Duodenal mucosa (tissue), 2 donors: Measurements from ENCODE around the gene GSG1.

Source experiments
- H3K27ac ChIP-seq: one replicate; pipeline ENCODE4 v1.7.0; 2013; ENCODE audit warnings: low read depth, low read length
- H3K27me3 ChIP-seq, 2 donors: one replicate each; pipeline ENCODE4 v1.7.0; 2013; ENCODE audit warnings: low read length in 2 of 2, control low read depth in 1 of 2; ENCODE audit not compliant: insufficient read depth in 2 of 2, control insufficient read depth in 1 of 2
- H3K36me3 ChIP-seq, 2 donors: one replicate each; pipeline ENCODE4 v1.7.0; 2013; ENCODE audit warnings: low read length in 2 of 2, control low read depth in 1 of 2; ENCODE audit not compliant: insufficient read depth in 2 of 2, control insufficient read depth in 1 of 2
- H3K4me1 ChIP-seq, 2 donors: one replicate each; pipeline ENCODE4 v1.7.0; 2013; ENCODE audit warnings: low read length in 2 of 2, control low read depth in 1 of 2; ENCODE audit not compliant: insufficient read depth in 2 of 2, control insufficient read depth in 1 of 2
- H3K4me3 ChIP-seq, 2 donors: one replicate each; pipeline ENCODE4 v1.7.0; 2013; ENCODE audit warnings: low read length in 2 of 2, low read depth in 1 of 2
- H3K9ac ChIP-seq, 2 donors: one replicate each; pipeline ENCODE4 v1.7.0; 2013; ENCODE audit warnings: low read length in 2 of 2, low read depth in 1 of 2
- H3K9me3 ChIP-seq, 2 donors: one replicate each; pipeline ENCODE4 v1.7.0; 2013; ENCODE audit warnings: low read length in 2 of 2, control low read depth in 1 of 2; ENCODE audit not compliant: control insufficient read depth in 1 of 2

Gene GSG1

DNA sequence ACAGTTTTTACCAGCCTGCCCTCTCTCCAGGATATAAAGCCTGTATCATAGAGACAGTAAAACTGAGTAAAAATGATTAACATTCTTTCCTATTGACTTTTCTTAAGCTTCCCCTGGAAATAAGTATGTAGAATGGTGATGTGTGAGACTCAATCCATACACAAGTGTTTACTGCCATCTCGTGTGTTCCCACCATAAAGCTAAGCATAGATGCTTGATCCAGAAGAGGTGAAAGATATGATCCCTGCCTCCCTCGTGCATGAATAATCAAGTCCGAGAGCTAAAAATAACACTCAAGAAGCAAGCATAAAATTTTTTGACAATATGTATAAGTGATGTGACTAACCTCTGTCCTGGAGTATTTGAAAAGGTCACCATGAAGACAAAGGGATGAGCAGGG, 16.9 kb upstream of the GSG1 start:
- Histone ChIP-seq H3K27me3 (no peaks in the 10 kb centered on the region), H3K4me1 (peaks cover 0 to 3% of the 10 kb centered on the region in 2 donors), H3K9ac (no peak overlapping the region), H3K27ac (no peak overlapping the region), H3K36me3 (no peaks in the 10 kb centered on the region), H3K4me3 (no peak overlapping the region), H3K9me3 (no peaks in the 10 kb centered on the region)

DNA sequence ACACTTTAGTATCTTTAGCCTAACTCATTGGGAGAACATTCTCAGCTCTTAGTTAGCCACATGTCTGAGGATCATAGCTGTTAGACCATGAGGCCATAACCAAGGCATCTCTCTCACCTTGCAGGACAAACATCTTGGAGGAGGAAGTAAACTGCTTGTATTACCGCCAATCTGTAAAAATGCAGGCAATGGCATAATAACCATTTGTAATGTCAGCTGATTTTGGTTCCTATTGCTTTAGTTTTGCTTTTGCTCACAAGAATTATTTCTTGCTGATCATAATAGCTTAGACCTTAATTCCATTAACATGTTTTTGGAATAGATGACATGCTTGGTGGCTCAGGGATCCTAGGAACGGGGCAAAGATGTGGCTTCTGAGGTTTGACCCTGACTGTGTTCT, 16.4 kb upstream of the GSG1 start:
- Histone ChIP-seq H3K4me3 (no peak overlapping the region), H3K4me1 (peaks cover 0 to 3% of the 10 kb centered on the region in 2 donors), H3K27me3 (no peaks in the 10 kb centered on the region), H3K36me3 (no peaks in the 10 kb centered on the region), H3K9ac (no peak overlapping the region), H3K9me3 (no peaks in the 10 kb centered on the region), H3K27ac (no peak overlapping the region)

- Histone ChIP-seq H3K27me3 (no peaks in the 10 kb centered on the region), H3K27ac (no peak overlapping the region)
Observed at GRCh38 chr12:13117029-13117428, 13.6 kb upstream of the GSG1 start.

DNA sequence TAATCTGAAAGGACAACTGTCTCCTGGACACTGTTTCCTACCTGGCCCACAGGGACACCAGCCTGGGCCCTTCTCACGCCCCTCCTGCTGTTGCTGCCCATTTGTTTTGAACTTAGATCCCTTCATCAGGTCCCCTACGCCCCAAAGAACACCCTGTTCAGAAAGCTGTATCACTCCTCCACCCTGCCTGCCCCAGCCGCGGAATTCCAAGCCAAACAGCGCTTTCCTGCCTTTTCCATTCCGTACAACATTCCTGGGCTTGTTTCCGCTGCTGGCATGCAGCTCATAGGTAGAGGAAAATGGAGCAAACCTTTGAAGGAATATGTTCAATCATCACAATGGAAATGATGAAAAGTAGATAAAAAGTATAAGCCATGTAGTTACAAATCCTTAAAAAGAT, 12.8 kb upstream of the GSG1 start:
- H3K27me3 ChIP-seq = no peaks in the 10 kb centered on the region
- H3K36me3 ChIP-seq = no peaks in the 10 kb centered on the region
- H3K27ac ChIP-seq = no peak overlapping the region
- peaks cover 0 to 3% of the 10 kb centered on the region in 2 donors for H3K4me1 ChIP-seq
- no peak overlapping the region for H3K9ac ChIP-seq
- no peak overlapping the region for H3K4me3 ChIP-seq
- no peaks in the 10 kb centered on the region for H3K9me3 ChIP-seq

More at GRCh38 chr12:13117029-13117428, 13.6 kb upstream of the GSG1 start:
- no peaks in the 10 kb centered on the region for H3K36me3 ChIP-seq
- H3K4me3 ChIP-seq = no peak overlapping the region
- H3K9ac ChIP-seq = no peak overlapping the region
- H3K4me1 ChIP-seq = peaks cover 0 to 3% of the 10 kb centered on the region in 2 donors
- H3K9me3 ChIP-seq = no peaks in the 10 kb centered on the region

- no peaks in the 10 kb centered on the region for H3K9me3 ChIP-seq
- peaks cover 0 to 3% of the 10 kb centered on the region in 2 donors for H3K4me1 ChIP-seq
- H3K9ac ChIP-seq = no peak overlapping the region
- no peak overlapping the region for H3K27ac ChIP-seq
- no peaks in the 10 kb centered on the region for H3K27me3 ChIP-seq
- no peak overlapping the region for H3K4me3 ChIP-seq
- no peaks in the 10 kb centered on the region for H3K36me3 ChIP-seq
Observed at GRCh38 chr12:13114251-13115052, 11.0 kb upstream of the GSG1 start.

GRCh38 chr12:13112968-13113367, 9.5 kb upstream of the GSG1 start:
- Histone ChIP-seq H3K36me3 (no peaks in the 10 kb centered on the region), H3K27me3 (no peaks in the 10 kb centered on the region), H3K9ac (no peak overlapping the region), H3K4me3 (no peak overlapping the region), H3K4me1 (no peaks in the 10 kb centered on the region), H3K9me3 (no peaks in the 10 kb centered on the region), H3K27ac (no peak overlapping the region)

GRCh38 chr12:13106666-13107065, 3.2 kb upstream of the GSG1 start:
- H3K27ac ChIP-seq = no peak overlapping the region
- H3K4me1 ChIP-seq = peaks cover 9 to 10% of the 10 kb centered on the region in 2 donors
- no peaks in the 10 kb centered on the region for H3K9me3 ChIP-seq

GRCh38 chr12:13105781-13106180, 2.3 kb upstream of the GSG1 start:
- H3K27me3 ChIP-seq = no peaks in the 10 kb centered on the region
- H3K4me3 ChIP-seq = no peak overlapping the region
- no peak overlapping the region for H3K9ac ChIP-seq
- H3K27ac ChIP-seq = no peak overlapping the region
- H3K9me3 ChIP-seq = no peaks in the 10 kb centered on the region
- H3K4me1 ChIP-seq = peaks cover 12 to 13% of the 10 kb centered on the region in 2 donors
- H3K36me3 ChIP-seq = no peaks in the 10 kb centered on the region

More at GRCh38 chr12:13106666-13107065, 3.2 kb upstream of the GSG1 start:
- H3K27me3 ChIP-seq = no peaks in the 10 kb centered on the region
- H3K4me3 ChIP-seq = no peak overlapping the region
- no peak overlapping the region for H3K9ac ChIP-seq
- no peaks in the 10 kb centered on the region for H3K36me3 ChIP-seq

GRCh38 chr12:13104409-13104808, 942 bp upstream of the GSG1 start:
- Histone ChIP-seq H3K27ac (no peak overlapping the region), H3K4me1 (peaks cover 19 to 22% of the 10 kb centered on the region in 2 donors), H3K9me3 (no peaks in the 10 kb centered on the region)

DNA sequence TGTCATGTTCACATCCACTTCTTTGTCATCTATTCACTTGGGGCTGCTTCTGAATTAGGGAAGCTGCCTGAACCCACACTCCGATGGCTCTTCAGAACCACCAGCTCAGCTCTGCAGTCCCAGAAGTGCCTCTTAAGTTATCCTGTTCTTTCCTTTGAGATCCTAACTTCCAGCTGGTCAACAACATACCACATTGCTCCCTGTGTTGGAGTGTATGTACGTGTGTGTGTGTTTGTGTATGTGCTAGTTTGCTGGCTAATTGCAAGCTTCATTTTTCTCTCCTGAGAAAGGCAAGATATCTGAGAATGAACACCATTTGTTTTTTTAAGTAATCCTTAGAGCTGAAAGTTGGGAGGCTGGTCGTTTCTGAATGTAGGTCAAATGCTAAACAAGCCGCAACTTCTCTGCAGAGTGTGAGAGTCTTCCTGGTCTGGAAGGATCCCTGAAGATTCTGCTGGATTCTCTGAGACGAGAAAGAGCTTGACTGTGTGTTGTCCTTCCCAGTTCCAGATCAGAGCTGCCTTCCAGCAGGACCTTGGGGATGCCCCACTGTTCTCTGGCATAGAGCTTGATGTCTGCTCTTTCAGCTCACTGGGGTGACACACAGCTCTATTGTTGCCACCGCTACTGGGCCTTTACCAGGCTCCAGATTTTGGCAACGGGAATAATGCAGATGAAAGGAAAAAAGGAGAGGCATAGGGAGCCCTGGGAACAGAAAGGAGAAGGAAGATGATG, 839 bp downstream of the GSG1 start:
- Histone ChIP-seq H3K9ac (no peak overlapping the region), H3K27ac (no peak overlapping the region), H3K4me1 (peaks cover 34 to 40% of the 10 kb centered on the region in 2 donors)

More at GRCh38 chr12:13104409-13104808, 942 bp upstream of the GSG1 start:
- Histone ChIP-seq H3K27me3 (no peaks in the 10 kb centered on the region), H3K4me3 (no peak overlapping the region), H3K9ac (no peak overlapping the region), H3K36me3 (no peaks in the 10 kb centered on the region)

More for the DNA sequence above, 839 bp downstream of the GSG1 start:
- no peaks in the 10 kb centered on the region for H3K9me3 ChIP-seq
- no peaks in the 10 kb centered on the region for H3K27me3 ChIP-seq
- no peak overlapping the region for H3K4me3 ChIP-seq
- no peaks in the 10 kb centered on the region for H3K36me3 ChIP-seq
